Activated CD4-positive, alpha-beta T cell treated with anti-CD3 and anti-CD28 coated beads, Interleukin-2, amount 50 U/mL, for 4 hours (primary cell): ENCODE results near the gene OR2T12.
"Not testable (repeated sequence)": the region's sequence is repeated elsewhere in the genome, so short reads cannot be mapped to it uniquely, and the experiment has no call there.

Experiments
- DNase-seq, 2 experiments: peaks; one replicate each; pipeline ENCODE4 v3.0.0-alpha.2; 2020

The OR2T12 gene, protein sequence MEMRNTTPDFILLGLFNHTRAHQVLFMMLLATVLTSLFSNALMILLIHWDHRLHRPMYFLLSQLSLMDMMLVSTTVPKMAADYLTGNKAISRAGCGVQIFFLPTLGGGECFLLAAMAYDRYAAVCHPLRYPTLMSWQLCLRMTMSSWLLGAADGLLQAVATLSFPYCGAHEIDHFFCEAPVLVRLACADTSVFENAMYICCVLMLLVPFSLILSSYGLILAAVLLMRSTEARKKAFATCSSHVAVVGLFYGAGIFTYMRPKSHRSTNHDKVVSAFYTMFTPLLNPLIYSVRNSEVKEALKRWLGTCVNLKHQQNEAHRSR

DNA sequence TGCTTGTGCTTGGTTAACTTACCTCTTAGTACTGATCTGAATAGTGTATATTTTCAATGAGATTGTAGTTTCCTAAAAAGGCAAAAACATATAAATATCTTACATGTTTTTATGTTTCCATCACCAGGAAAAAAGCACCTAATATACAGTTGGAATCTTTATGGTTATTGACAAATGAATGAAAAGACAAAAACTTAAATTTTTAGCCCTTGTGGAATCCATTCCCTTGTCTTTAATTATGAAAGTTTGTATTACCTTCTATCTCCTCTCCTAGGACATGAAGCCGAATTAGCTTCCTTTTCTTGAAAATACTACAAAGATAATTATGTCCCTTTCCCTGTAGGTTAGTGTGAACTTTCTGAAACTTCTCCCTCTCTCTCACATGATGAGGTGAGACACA, at the start of gene OR2T12:
TSS of gene OR2T12 (minus strand) at position 101 of the 400 bp plus-strand sequence. CDS start 7,846 bp downstream, outside the sequence.
- no peak for DNase-seq

DNA sequence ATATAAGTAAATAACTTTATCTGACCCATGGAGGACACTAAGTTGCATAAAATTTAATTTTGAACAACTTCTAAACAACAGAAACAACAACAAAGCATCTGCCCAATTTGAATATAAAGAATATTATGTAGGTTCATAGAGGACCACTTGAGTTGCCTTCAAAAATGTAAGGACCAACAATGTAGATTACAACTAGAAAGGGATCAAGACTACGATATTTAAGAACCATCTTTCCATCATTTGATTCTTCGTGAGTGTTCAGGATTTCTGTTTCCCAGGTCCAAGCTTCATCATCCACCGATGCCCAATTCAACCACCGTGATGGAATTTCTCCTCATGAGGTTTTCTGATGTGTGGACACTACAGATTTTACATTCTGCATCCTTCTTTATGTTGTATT, 45.3 kb upstream of the OR2T12 start, which contains the start of gene OR14C36:
TSS of gene OR14C36 (plus strand) at position 301 of the 400 bp plus-strand sequence. CDS start at position 301, 0 bp downstream.
- DNase-seq = no peak

DNA sequence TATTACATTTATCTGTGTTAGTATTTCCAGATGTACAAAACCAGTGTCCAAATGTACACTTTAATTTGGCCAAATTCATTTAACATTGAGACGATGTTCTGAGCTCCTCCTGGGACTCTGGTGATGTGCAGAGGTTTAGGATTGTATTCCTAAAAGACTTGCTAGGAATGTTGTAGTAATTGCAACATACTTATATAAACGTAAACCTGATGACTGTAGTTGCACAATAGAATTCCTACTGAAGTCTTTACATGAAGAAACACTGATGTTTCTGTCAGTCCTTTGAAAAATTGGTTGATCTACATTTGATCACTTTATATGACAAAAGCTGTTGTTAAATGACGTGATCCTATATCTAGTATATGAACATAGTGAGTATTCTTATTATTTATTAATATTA, 40.2 kb upstream of the OR2T12 start:
- no peak for DNase-seq

DNA sequence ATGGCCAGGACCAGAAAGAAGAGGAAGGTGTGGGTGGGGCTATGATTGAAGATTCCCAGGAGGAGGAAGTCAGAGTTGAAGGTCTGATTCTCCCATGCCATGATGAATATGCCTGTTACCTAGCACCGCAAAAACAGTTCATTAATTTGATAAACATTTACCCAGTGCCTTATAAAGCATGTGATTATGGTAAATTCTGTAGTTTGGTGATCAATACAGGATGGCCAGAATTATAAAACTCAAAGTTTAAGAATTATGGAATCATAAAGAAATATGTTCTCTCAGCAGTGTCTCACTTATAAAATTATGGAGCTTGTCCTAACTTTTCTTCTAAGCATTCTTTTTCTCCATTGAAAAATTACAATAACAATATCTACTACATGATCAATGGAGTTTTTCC, 21.2 kb upstream of the OR2T12 start, which contains the start of gene OR2M7:
TSS of gene OR2M7 (minus strand) at position 101 of the 400 bp plus-strand sequence. CDS start at position 101, 0 bp downstream.
- DNase-seq = no peak

GRCh38 chr1:248316796-248317195, 13.6 kb upstream of the OR2T12 start:
- DNase-seq = no peak

DNA sequence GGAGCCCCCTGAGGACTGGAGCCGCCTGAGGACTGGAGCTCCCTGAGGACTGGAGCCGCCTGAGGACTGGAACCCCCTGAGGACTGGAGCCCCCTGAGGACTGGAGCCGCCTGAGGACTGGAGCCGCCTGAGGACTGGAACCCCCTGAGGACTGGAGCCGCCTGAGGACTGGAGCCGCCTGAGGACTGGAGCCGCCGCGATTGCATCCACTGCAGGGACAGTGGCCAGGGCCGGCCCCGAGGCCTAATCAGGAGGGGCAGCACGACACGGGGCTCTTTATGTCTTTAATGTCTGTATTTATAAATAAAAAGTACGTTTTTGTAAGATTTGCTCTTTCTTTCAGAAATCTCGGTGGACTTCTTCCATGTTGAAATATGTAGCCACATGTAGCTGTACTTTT, 3.5 kb upstream of the OR2T12 start:
- DNase-seq = not testable (repeated sequence)

- DNase-seq = no peak
Observed at GRCh38 chr1:248306103-248306502, 2.9 kb upstream of the OR2T12 start.

DNA sequence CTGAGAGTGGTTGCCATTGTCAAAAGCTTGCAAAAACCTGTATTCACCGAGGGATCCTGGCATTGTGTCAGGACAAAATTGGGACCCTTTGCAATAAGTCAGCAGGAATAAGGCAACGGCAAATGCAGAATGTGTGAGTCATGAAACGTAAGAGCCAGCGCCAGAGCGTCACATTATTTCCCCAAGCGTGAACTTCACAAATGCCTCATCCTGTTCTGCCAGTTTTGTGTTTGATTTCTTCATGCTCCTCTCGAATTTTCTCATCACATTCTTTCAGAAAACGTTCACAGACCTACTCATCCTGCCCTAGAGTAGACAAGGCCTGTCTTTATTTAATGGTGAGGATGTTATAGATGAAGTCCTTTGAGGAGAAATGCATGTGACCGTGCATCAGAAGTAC, 2.4 kb upstream of the OR2T12 start:
- not testable (repeated sequence) for DNase-seq

DNA sequence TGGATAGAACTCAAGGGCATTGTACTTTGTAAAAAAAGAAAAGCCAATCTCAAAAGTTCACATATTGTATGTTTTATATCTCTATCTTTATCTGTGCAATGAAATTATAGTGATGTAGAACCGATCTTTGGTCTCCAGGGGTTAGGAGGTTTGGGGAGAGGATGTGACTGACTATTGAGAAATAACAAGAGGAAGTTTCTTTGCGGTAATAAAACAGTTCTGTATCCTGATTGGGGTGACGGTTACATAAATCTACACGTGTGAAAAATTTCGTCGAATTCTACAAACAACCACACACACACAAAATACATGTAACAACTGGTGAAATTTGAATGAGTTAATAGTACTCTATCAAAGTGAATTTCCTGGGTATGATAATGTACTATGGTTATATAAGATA, 14.8 kb downstream of the OR2T12 start:
- no peak for DNase-seq

GRCh38 chr1:248277876-248278275, 25.3 kb downstream of the OR2T12 start, which contains the start of gene OR2T33:
OR2T33 (minus strand) TSS chr1:248277976; CDS start chr1:248273814, 4,162 bp downstream.
- no peak for DNase-seq

- DNase-seq = not testable (repeated sequence)
Observed at GRCh38 chr1:248273225-248273624, 30.0 kb downstream of the OR2T12 start.

DNA sequence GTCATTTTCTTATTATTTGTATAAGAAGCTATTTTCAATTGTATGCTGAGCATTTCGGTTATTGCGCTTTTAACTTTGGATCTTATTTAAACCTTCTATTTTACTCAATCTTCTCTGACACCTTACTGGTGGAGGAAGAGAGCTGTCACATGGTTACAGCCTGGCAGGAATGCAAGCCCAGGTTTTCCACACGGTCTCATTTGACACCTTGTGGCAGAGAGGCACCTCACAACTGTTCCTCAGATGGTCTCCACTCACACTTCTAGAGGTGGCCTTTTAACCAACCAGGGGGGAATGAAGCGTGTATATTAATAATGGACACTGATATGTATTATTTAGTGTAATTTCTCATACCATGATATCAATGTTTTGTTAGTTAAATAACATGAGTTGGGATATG, 35.0 kb downstream of the OR2T12 start:
- no peak for DNase-seq

DNA sequence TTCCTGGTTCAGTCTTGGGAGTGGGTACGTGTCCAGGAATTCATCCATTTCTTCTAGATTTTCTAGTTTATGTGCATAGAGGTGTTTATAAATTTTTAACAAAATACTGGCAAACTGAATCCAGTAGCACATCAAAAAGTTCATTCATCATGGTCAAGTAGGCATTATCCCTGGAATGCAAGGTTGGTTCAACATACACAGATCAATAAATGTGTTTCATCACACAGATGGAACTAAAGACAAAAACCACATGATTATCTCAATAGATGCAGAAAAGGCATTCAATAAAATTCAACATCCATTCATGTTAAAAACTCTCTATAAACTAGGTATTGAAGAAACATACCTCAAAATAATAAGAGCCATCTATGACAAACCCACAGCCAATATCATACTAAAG, 43.9 kb downstream of the OR2T12 start:
- not testable (repeated sequence) for DNase-seq

DNA sequence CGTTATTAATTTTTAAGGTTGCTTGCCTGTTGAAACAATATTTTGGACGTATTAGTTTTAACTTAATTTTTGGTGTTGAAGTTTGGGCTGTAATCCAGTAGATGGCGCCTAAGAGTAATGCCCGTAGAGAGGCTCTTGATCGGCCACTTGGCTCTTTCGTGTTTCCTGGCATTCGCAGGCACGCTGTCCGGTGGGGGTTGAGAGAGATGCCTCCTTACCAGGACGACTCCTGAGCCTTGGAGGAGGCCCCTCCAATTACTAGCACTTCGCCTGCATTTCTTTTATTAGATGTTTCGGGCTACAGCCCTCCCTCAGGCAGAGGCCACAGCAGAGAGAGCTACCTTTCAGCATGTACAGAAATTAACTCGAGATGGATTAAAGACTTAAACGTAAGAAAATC, 60.0 kb downstream of the OR2T12 start:
- DNase-seq = peak in 1 of 2 experiments; percentile 1
